K562 (cell line): ENCODE data around the gene SCFD2. TPM values are rescaled to one million over a fixed set of nuclear protein-coding genes. Genes with fewer than 3 reads are reported as not detected.

Source experiments
- ATAC-seq: fragments of 200-7000 bp; cut with Tn5 transposase; 3 replicates; pipeline ENCODE4 v1.9.1; 2020; ENCODE audit warnings: moderate library complexity
- BruUV-seq: library from RNA; stranded (reverse); fragments of 400-500 nt; replicated peaks from 2 replicates; lab custom pipeline; 2021; lab: Mats Ljungman, UMichigan
- CTCF ChIA-PET: fragments of 300-600 bp; formaldehyde crosslinking; extraction: SDS; loops from one replicate; lab custom pipeline; 2021; ENCODE audit warnings: low intra/inter-chr PET ratio; lab: Yijun Ruan, JAX
- POLR2A ChIA-PET: fragments of 300-600, 350-650 bp; sonication (Branson Sonifier 250); formaldehyde crosslinking; extraction: SDS; loops from one replicate; lab custom pipeline; 2021; ENCODE audit warnings: antibody characterized with exemption, inconsistent platforms; lab: Yijun Ruan, JAX
- DNase-seq, 4 experiments: peaks; one replicate each; pipeline versions ENCODE4 v3.0.0 to v3.0.0-alpha.2; 2011 to 2018; ENCODE audit warnings: low spot score in 3 of 4, mixed read lengths in 3 of 4; ENCODE audit errors: extremely low read depth in 1 of 4
- FAIRE-seq: peaks from 2 replicates; lab custom pipeline; 2011; peaks lifted over from hg19 to GRCh38; lab: Jason Lieb, UNC
- H2AFZ ChIP-seq: 2 replicates; pipeline ENCODE4 v1.6.0; 2011; ENCODE audit warnings: low read depth, low read length, control low read depth, inconsistent platforms
- H3K27ac ChIP-seq: fragments of 200-600 bp; 3 replicates; pipeline ENCODE4 v1.8.0; 2011; ENCODE audit warnings: low read depth, mild to moderate bottlenecking, control low read depth, inconsistent platforms, low read length, moderate library complexity, mixed read lengths; ENCODE audit errors: extremely low read depth
- H3K27me3 ChIP-seq, 2 experiments: fragments of 300-600 bp in 1 of 2; 2 replicates in 1 of 2; 3 replicates in 1 of 2; pipeline versions ENCODE4 v1.6.0 to v1.8.0; 2011; ENCODE audit warnings: inconsistent platforms in 2 of 2, low read length in 2 of 2, mild to moderate bottlenecking in 1 of 2, mixed read lengths in 1 of 2, moderate library complexity in 1 of 2; ENCODE audit not compliant: control insufficient read depth in 2 of 2, insufficient read depth in 2 of 2
- H3K36me3 ChIP-seq: fragments of 300-600 bp; 3 replicates; pipeline ENCODE4 v1.8.0; 2011; ENCODE audit warnings: mild to moderate bottlenecking, low read length, inconsistent platforms; ENCODE audit not compliant: control insufficient read depth, insufficient read depth
- H3K4me1 ChIP-seq, 2 experiments: fragments of 200-600 bp in 1 of 2; replicated peaks in 1 of 2; 2 replicates in 1 of 2; 3 replicates in 1 of 2; pipeline versions ENCODE4 v1.5.1 to v1.8.0; 2011; ENCODE audit warnings: inconsistent platforms in 2 of 2, low read length in 2 of 2, mild to moderate bottlenecking in 1 of 2, mixed read lengths in 1 of 2, moderate library complexity in 1 of 2; ENCODE audit not compliant: control insufficient read depth in 2 of 2, insufficient read depth in 2 of 2
- H3K4me2 ChIP-seq: 2 replicates; pipeline ENCODE4 v1.6.1; 2011; ENCODE audit warnings: low read length, control low read depth, inconsistent platforms, mixed read lengths; ENCODE audit not compliant: insufficient read depth
- H3K4me3 ChIP-seq: fragments of 200-600 bp; sonication (generic), shearing (Covaris generic); 2 replicates; pipeline ENCODE4 v1.5.1; 2016; ENCODE audit warnings: control low read depth, inconsistent platforms
- H3K79me2 ChIP-seq: fragments of 200-600 bp; 3 replicates; pipeline ENCODE4 v1.8.0; 2011; ENCODE audit warnings: low read length, inconsistent platforms; ENCODE audit not compliant: control insufficient read depth, insufficient read depth
- H3K9ac ChIP-seq, 2 experiments: 2 replicates each; pipeline versions ENCODE4 v1.6.0 to v1.6.1; 2011; ENCODE audit warnings: low read depth in 2 of 2, low read length in 2 of 2, control low read depth in 1 of 2, inconsistent platforms in 1 of 2, mild to moderate bottlenecking in 1 of 2, mixed read lengths in 1 of 2; ENCODE audit not compliant: insufficient read depth in 1 of 2
- H3K9me1 ChIP-seq: one replicate; pipeline ENCODE4 v1.6.0; 2011; ENCODE audit warnings: inconsistent platforms, mild to moderate bottlenecking, low read length, moderate library complexity; ENCODE audit not compliant: control insufficient read depth, insufficient read depth
- H3K9me3 ChIP-seq: replicated peaks from 2 replicates; pipeline ENCODE4 v1.5.1; 2011; ENCODE audit warnings: low read depth, low read length, inconsistent platforms; ENCODE audit not compliant: control insufficient read depth, insufficient read depth
- H4K20me1 ChIP-seq: replicated peaks from 2 replicates; pipeline ENCODE4 v1.6.1; 2011; ENCODE audit warnings: low read length, inconsistent platforms, mixed read lengths; ENCODE audit not compliant: control insufficient read depth, insufficient read depth
- ATF6 ChIP-seq: sonication (generic); formaldehyde crosslinking; IDR thresholded peaks from 2 replicates; pipeline ENCODE4 v1.4.0; 2020; ENCODE audit warnings: mild to moderate bottlenecking, missing genetic modification reagents
- HDAC6 ChIP-seq: IDR thresholded peaks from 2 replicates; pipeline ENCODE4 v1.6.1; 2012; ENCODE audit warnings: low read depth, mild to moderate bottlenecking, control low read depth, inconsistent platforms, low read length, moderate library complexity
- HSF4 ChIP-seq: fragments of 250-450 bp; sonication (Bioruptor Pico); IDR thresholded peaks from 2 replicates; pipeline ENCODE4 v2.1.2; 2022; ENCODE audit warnings: mild to moderate bottlenecking, moderate library complexity, borderline replicate concordance
- IRF9 ChIP-seq: fragments of 450-650 bp; IDR thresholded peaks from 2 replicates; pipeline ENCODE4 v1.6.1; 2016; ENCODE audit warnings: missing biosample characterization, missing genetic modification characterization
- KDM1A ChIP-seq, 2 experiments: fragments of 450-650 bp; IDR thresholded peaks; 2 replicates each; pipeline ENCODE4 v1.6.1; 2016; ENCODE audit warnings: mild to moderate bottlenecking in 2 of 2
- MNT ChIP-seq, 2 experiments: fragments of 450-650 bp; conservative IDR thresholded peaks; 2 replicates each; pipeline ENCODE4 v1.6.1; 2017; ENCODE audit warnings: mild to moderate bottlenecking in 2 of 2, moderate library complexity in 2 of 2
- NR1H2 ChIP-seq: sonication (generic); formaldehyde crosslinking; IDR thresholded peaks from 2 replicates; pipeline ENCODE4 v1.4.0; 2020; ENCODE audit warnings: mild to moderate bottlenecking, missing genetic modification reagents
- POLR2A ChIP-seq: fragments of 450-650 bp; conservative IDR thresholded peaks from 2 replicates; pipeline ENCODE4 v1.6.1; 2016
- POLR2H ChIP-seq: IDR thresholded peaks from 2 replicates; pipeline ENCODE4 v1.6.1; 2016; ENCODE audit warnings: missing genetic modification characterization, low read depth, mild to moderate bottlenecking, control low read depth, missing compliant biosample characterization, moderate library complexity
- POU5F1 ChIP-seq: fragments of 150-350 bp; IDR thresholded peaks from 2 replicates; pipeline ENCODE4 v1.6.1; 2014; ENCODE audit warnings: borderline replicate concordance, low read length, low read depth, mild to moderate bottlenecking; ENCODE audit not compliant: partially characterized antibody
- PYGO2 ChIP-seq: fragments of 450-650 bp; IDR thresholded peaks from 2 replicates; pipeline ENCODE4 v1.6.1; 2016; ENCODE audit warnings: mild to moderate bottlenecking, missing genetic modification characterization, moderate library complexity, missing compliant biosample characterization
- SNAPC5 ChIP-seq: fragments of 250-450 bp; sonication (Bioruptor Pico); IDR thresholded peaks from 2 replicates; pipeline ENCODE4 v1.8.0; 2021; ENCODE audit warnings: moderate library complexity, mild to moderate bottlenecking, inconsistent platforms
- TARDBP ChIP-seq: fragments of 450-650 bp; IDR thresholded peaks from 2 replicates; pipeline ENCODE4 v1.6.1; 2016
- XRCC4 ChIP-seq: IDR thresholded peaks from one replicate; pipeline ENCODE4 v1.6.1; 2011; ENCODE audit not compliant: insufficient read depth, insufficient read length; ENCODE audit errors: extremely low read depth
- YY1 ChIP-seq, 3 experiments: IDR thresholded peaks; 2 replicates each; pipeline ENCODE4 v1.6.1; 2011; ENCODE audit warnings: low read length in 2 of 3, mild to moderate bottlenecking in 2 of 3, moderate library complexity in 2 of 3, borderline replicate concordance in 1 of 3, control low read depth in 1 of 3, low read depth in 1 of 3; ENCODE audit not compliant: insufficient read depth in 3 of 3, insufficient replicate concordance in 2 of 3, control insufficient read depth in 1 of 3, insufficient read length in 1 of 3; ENCODE audit errors: extremely low read depth in 1 of 3
- ZNF175 ChIP-seq: fragments of 200-800 bp; sonication (Bioruptor generic); IDR thresholded peaks from 2 replicates; pipeline ENCODE4 v1.6.1; 2016; ENCODE audit warnings: low read depth, mild to moderate bottlenecking, missing genetic modification characterization, missing compliant biosample characterization
- ZNF184 ChIP-seq: sonication (generic); formaldehyde crosslinking; IDR thresholded peaks from 2 replicates; pipeline ENCODE4 v1.5.0; 2020; ENCODE audit warnings: missing genetic modification reagents
- WGBS: fragments of 100-300 bp; shearing (Covaris generic); methylation state at CpG from one replicate; pipeline ENCODE4 v1.1.6; 2016; ENCODE audit warnings: low coverage, mixed read lengths; ENCODE audit not compliant: insufficient coverage; ENCODE audit errors: missing lambda C conversion rate; 5-methylcytosine and 5-hydroxymethylcytosine counted together
- in situ Hi-C: fragments of 300-500 bp; cut with MboI; formaldehyde crosslinking; loops from 4 replicates; pipeline ENCODE4 v1.15.0; 2018; ENCODE audit warnings: inconsistent platforms, mixed read lengths
- intact Hi-C: fragments of 100-400 bp; cut with micrococcal nuclease; formaldehyde crosslinking; loops from 2 replicates; pipeline ENCODE4 v1.14.2; 2022
- polyA plus RNA-seq, 8 experiments: library from polyadenylated mRNA; depleted of rRNA in 4 of 8; stranded (reverse) in 5 of 8; unstranded in 3 of 8; fragments of >200 nt; fragmentation: Nextera tagmentation in 2 of 8; fragmentation: Illumina TruSeq in 1 of 8; extraction: Ambion mirVana in 2 of 8; extraction: Trizol in 1 of 8; gene quantifications; 2 replicates each; pipeline versions ENCODE4 v1.2.1 to v1.2.3, GENCODE V29; 2011 to 2014; ENCODE audit warnings: inconsistent platforms in 1 of 8, missing spikeins in 1 of 8
- total RNA-seq, 7 experiments: library from RNA; depleted of rRNA in 6 of 7; stranded (reverse); fragments of >200 nt in 6 of 7; fragmentation: Illumina TruSeq in 2 of 7; extraction: Trizol in 2 of 7; gene quantifications; 2 replicates each; pipeline versions ENCODE4 v1.2.1 to v1.2.3, GENCODE V29; 2011 to 2021; ENCODE audit warnings: low replicate concordance in 1 of 7

Gene SCFD2
- total and polyA plus RNA-seq, 9 of the 15 experiments (the other 6 are each of a cell fraction or from before 2014, with no cell fraction given) = 5.7 to 30.3 (median 22.8) TPM

- no peaks in the 10 kb centered on the region for H3K27me3 ChIP-seq
- H3K9me1 ChIP-seq = no peaks in the 10 kb centered on the region
- no peaks in the 10 kb centered on the region for H3K79me2 ChIP-seq
- 77% methylated on average over 9 of the region's 10 CpGs for WGBS
- no peaks in the 10 kb centered on the region for H3K36me3 ChIP-seq
- ChIA-PET POLR2A (no interaction called here), CTCF (no interaction called here)
- H3K9ac ChIP-seq = no peak overlapping the region
- TF ChIP-seq KDM1A (IDR thresholded peaks at IDR 0.05) (no peak), POLR2H (tag) (no peak), IRF9 (tag) (no peak), ZNF184 (no peak), NR1H2 (CRISPR knock-in tag) (no peak), POLR2A (no peak), HSF4 (CRISPR knock-in tag) (no peak), ZNF175 (no peak), SNAPC5 (no peak), YY1 (IDR thresholded peaks at IDR 0.05; ENCODE audit: borderline replicate concordance in 1 of 3, control insufficient read depth in 1 of 3, extremely low read depth in 1 of 3, insufficient read depth in 3 of 3, insufficient read length in 1 of 3, insufficient replicate concordance in 2 of 3, low read depth in 1 of 3, low read length in 2 of 3) (no peak), XRCC4 (no peak), ATF6 (no peak), HDAC6 (no peak), PYGO2 (no peak), TARDBP (no peak), POU5F1 (no peak), MNT (conservative IDR thresholded peaks at IDR 0.05) (no peak)
- H3K4me3 ChIP-seq = no peak overlapping the region
- no peaks in the 10 kb centered on the region for H3K9me3 ChIP-seq
- no peak for DNase-seq
- intact Hi-C loops (no loop called here), in situ Hi-C loops (no loop called here)
- ATAC-seq = no peak
- H3K27ac ChIP-seq = no peak overlapping the region
- H2AFZ ChIP-seq = no peak overlapping the region
- peaks cover 0 to 7% of the 10 kb centered on the region in 2 experiments; a peak in 1 of 5 replicates for H3K4me1 ChIP-seq
- no peak for FAIRE-seq
- H4K20me1 ChIP-seq = no peaks in the 10 kb centered on the region
- BruUV-seq = no TSS peak
- no peak overlapping the region for H3K4me2 ChIP-seq
Measured at GRCh38 chr4:52873861-52874343, 492.0 kb downstream of the SCFD2 start.
